Stomach (tissue), 4 donors: Measurements from ENCODE around the gene PIAS2.

Experiments
- CTCF ChIP-seq, 7 experiments: fragments of 450-650 bp in 4 of 7; fragments of 200-600 bp in 3 of 7; sonication (generic) in 3 of 7; IDR thresholded peaks; one replicate each; pipeline ENCODE4 v1.5.1; 2016 to 2019; ENCODE audit warnings: antibody characterized with exemption in 7 of 7, control low read depth in 2 of 7, mild to moderate bottlenecking in 1 of 7
- EP300 ChIP-seq: sonication (generic); formaldehyde crosslinking; IDR thresholded peaks from one replicate; pipeline ENCODE4 v1.6.1; 2017; ENCODE audit warnings: antibody characterized with exemption
- POLR2A ChIP-seq, 4 donors: fragments of 450-650 bp; IDR thresholded peaks; one replicate each; pipeline ENCODE4 v1.6.1; 2016; ENCODE audit warnings: antibody characterized with exemption in 4 of 4, control low read depth in 2 of 4, mild to moderate bottlenecking in 1 of 4, moderate library complexity in 1 of 4
- POLR2AphosphoS5 ChIP-seq, 3 donors: sonication (generic); formaldehyde crosslinking; IDR thresholded peaks; one replicate each; pipeline ENCODE4 v1.6.1; 2016; ENCODE audit warnings: antibody characterized with exemption in 3 of 3

- TF ChIP-seq POLR2A (IDR thresholded peaks at IDR 0.05): no peak
- TF ChIP-seq CTCF (IDR thresholded peaks at IDR 0.05): no peak
- TF ChIP-seq POLR2AphosphoS5 (IDR thresholded peaks at IDR 0.05): no peak
- no peak for TF ChIP-seq EP300
Measured at GRCh38 chr18:46858290-46858689, 59.0 kb downstream of the PIAS2 start.
